ENCODE data around the gene FGD2.
"Not testable (repeated sequence)": the region's sequence is repeated elsewhere in the genome, so short reads cannot be mapped to it uniquely, and the experiment has no call there.

Gene FGD2

GRCh38 chr6:37057128-37057471, 51.6 kb downstream of the FGD2 start:
- no peak for DNase-seq
- no peak overlapping the region for H3K27ac ChIP-seq (ENCODE audit: low read depth, low read length)
- H3K36me3 ChIP-seq (ENCODE audit: control insufficient read depth, insufficient read depth, low read length), result no peaks in the 10 kb centered on the region
- H2BK15ac ChIP-seq (replicated peaks; ENCODE audit: low read depth), result no peak overlapping the region
- H3K79me2 ChIP-seq (ENCODE audit: control insufficient read depth, insufficient read depth, low read length), result no peaks in the 10 kb centered on the region
- H3K4me1 ChIP-seq (ENCODE audit: control insufficient read depth, low read depth, low read length), result peaks cover 10% of the 10 kb centered on the region
- H3K27me3 ChIP-seq (ENCODE audit: insufficient read depth, low read length, poor library complexity), result no peaks in the 10 kb centered on the region
- no peak overlapping the region for H4K5ac ChIP-seq (ENCODE audit: low read length)
- no peak overlapping the region for H4K8ac ChIP-seq (ENCODE audit: low read depth, low read length)
- no peak overlapping the region for H3K23ac ChIP-seq (ENCODE audit: low read length)
- H3K9ac ChIP-seq (ENCODE audit: low read length), result no peak overlapping the region
- H3K18ac ChIP-seq (ENCODE audit: low read length), result no peak overlapping the region
- H2AK5ac ChIP-seq (ENCODE audit: low read length), result no peak overlapping the region
- H3K4me3 ChIP-seq (ENCODE audit: low read length), result no peak overlapping the region
- H3K56ac ChIP-seq (ENCODE audit: low read length), result no peak overlapping the region
- no peaks in the 10 kb centered on the region for H3K79me1 ChIP-seq (ENCODE audit: low read length)
- WGBS (ENCODE audit: extremely low coverage, insufficient coverage, low lambda C conversion rate), result no CpG with 5 or more reads among the region's 4 CpGs
- H2BK120ac ChIP-seq (ENCODE audit: low read depth, low read length), result no peak overlapping the region
- H3K4ac ChIP-seq (ENCODE audit: low read depth, low read length), result no peak overlapping the region
- no peak overlapping the region for H2BK5ac ChIP-seq (ENCODE audit: low read length)
- no peak overlapping the region for H3K4me2 ChIP-seq (ENCODE audit: low read length)

GRCh38 chr6:37057678-37058077, 52.2 kb downstream of the FGD2 start:
- H2BK15ac ChIP-seq (replicated peaks; ENCODE audit: low read depth), result no peak overlapping the region

DNA sequence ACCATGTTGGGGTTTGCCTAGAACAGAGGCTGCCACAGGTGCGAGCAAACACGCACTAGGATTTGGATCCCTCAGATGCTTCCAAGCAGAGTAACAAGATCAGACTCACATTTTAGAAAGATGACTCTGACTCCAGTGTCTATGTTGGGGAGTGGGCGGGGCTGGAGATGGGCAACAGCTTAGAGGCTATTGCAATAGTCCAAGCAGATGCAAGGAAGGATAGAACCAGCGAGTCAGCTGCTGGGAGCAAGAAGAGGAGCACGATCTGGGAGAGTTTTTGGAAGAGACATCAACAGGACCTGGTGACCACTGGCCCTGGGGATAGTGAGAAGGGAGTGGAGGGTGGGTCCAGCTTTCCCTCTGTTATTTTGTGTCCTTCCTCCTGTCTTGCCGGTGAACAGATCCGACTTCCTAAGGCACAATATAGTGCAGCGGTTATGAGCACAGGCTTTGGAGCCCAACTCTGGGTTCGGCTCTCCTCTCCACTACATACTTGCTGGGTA, 52.7 kb downstream of the FGD2 start:
- no peaks in the 10 kb centered on the region for H3K27me3 ChIP-seq (ENCODE audit: insufficient read depth, low read length, poor library complexity)
- no peaks in the 10 kb centered on the region for H3K79me2 ChIP-seq (ENCODE audit: control insufficient read depth, insufficient read depth, low read length)
- H2BK15ac ChIP-seq (replicated peaks; ENCODE audit: low read depth), result no peak overlapping the region
- no peak for DNase-seq
- no peak overlapping the region for H4K5ac ChIP-seq (ENCODE audit: low read length)
- peak overlapping the region; percentile 18 for H3K18ac ChIP-seq (ENCODE audit: low read length)
- H3K27ac ChIP-seq (ENCODE audit: low read depth, low read length), result no peak overlapping the region
- H3K9ac ChIP-seq (ENCODE audit: low read length), result no peak overlapping the region
- H3K4me1 ChIP-seq (ENCODE audit: control insufficient read depth, low read depth, low read length), result peaks cover 10% of the 10 kb centered on the region
- no peak overlapping the region for H2BK5ac ChIP-seq (ENCODE audit: low read length)
- H2AK5ac ChIP-seq (ENCODE audit: low read length), result peak overlapping the region; percentile 12
- no peak overlapping the region for H4K8ac ChIP-seq (ENCODE audit: low read depth, low read length)
- WGBS (ENCODE audit: extremely low coverage, insufficient coverage, low lambda C conversion rate), result no CpG with 5 or more reads among the region's 9 CpGs
- H3K23ac ChIP-seq (ENCODE audit: low read length), result no peak overlapping the region
- H3K4ac ChIP-seq (ENCODE audit: low read depth, low read length), result peak overlapping the region; percentile 44
- H3K36me3 ChIP-seq (ENCODE audit: control insufficient read depth, insufficient read depth, low read length), result no peaks in the 10 kb centered on the region
- no peak overlapping the region for H2BK120ac ChIP-seq (ENCODE audit: low read depth, low read length)
- H3K4me2 ChIP-seq (ENCODE audit: low read length), result no peak overlapping the region
- no peaks in the 10 kb centered on the region for H3K79me1 ChIP-seq (ENCODE audit: low read length)
- H3K4me3 ChIP-seq (ENCODE audit: low read length), result no peak overlapping the region
- no peak overlapping the region for H3K56ac ChIP-seq (ENCODE audit: low read length)

More at GRCh38 chr6:37057678-37058077, 52.2 kb downstream of the FGD2 start:
- Histone ChIP-seq H2BK5ac (ENCODE audit: low read length) (no peak overlapping the region), H3K9ac (ENCODE audit: low read length) (no peak overlapping the region), H3K4me3 (ENCODE audit: low read length) (no peak overlapping the region), H3K4me1 (ENCODE audit: control insufficient read depth, low read depth, low read length) (peaks cover 10% of the 10 kb centered on the region), H4K8ac (ENCODE audit: low read depth, low read length) (no peak overlapping the region), H3K4ac (ENCODE audit: low read depth, low read length) (peak overlapping the region; percentile 44), H2BK120ac (ENCODE audit: low read depth, low read length) (peak overlapping the region; percentile 0), H4K5ac (ENCODE audit: low read length) (no peak overlapping the region), H3K4me2 (ENCODE audit: low read length) (no peak overlapping the region), H3K27ac (ENCODE audit: low read depth, low read length) (no peak overlapping the region), H3K18ac (ENCODE audit: low read length) (no peak overlapping the region), H2AK5ac (ENCODE audit: low read length) (no peak overlapping the region), H3K23ac (ENCODE audit: low read length) (no peak overlapping the region), H3K36me3 (ENCODE audit: control insufficient read depth, insufficient read depth, low read length) (no peaks in the 10 kb centered on the region), H3K56ac (ENCODE audit: low read length) (peak overlapping the region; percentile 61), H3K79me1 (ENCODE audit: low read length) (no peaks in the 10 kb centered on the region), H3K27me3 (ENCODE audit: insufficient read depth, low read length, poor library complexity) (no peaks in the 10 kb centered on the region), H3K79me2 (ENCODE audit: control insufficient read depth, insufficient read depth, low read length) (no peaks in the 10 kb centered on the region)
- no CpG with 5 or more reads among the region's 7 CpGs for WGBS (ENCODE audit: extremely low coverage, insufficient coverage, low lambda C conversion rate)
- DNase-seq, result no peak

DNA sequence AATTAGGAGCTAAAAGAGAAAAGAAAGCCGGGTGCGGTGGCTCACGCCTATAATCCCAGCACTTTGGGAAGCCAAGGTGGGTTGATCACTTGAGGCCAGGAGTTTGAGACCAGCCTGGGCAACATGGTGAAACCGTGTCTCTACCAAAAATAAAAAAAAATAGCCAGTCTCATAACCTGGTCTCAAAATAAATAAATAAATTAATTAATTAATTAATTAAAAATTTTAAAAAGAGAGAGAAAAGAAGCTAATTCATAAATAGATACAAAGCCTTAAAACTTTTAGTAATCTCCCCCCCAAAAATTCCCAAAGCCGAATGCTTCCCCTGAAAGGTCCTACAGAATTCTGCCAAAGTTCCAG, 53.5 kb downstream of the FGD2 start:
- H3K79me2 ChIP-seq (ENCODE audit: control insufficient read depth, insufficient read depth, low read length); H3K4me3 ChIP-seq (ENCODE audit: low read length); H2BK5ac ChIP-seq (ENCODE audit: low read length); H2BK15ac ChIP-seq (replicated peaks; ENCODE audit: low read depth); H4K5ac ChIP-seq (ENCODE audit: low read length); H2AK5ac ChIP-seq (ENCODE audit: low read length); H4K8ac ChIP-seq (ENCODE audit: low read depth, low read length); H3K4ac ChIP-seq (ENCODE audit: low read depth, low read length); H3K18ac ChIP-seq (ENCODE audit: low read length); H3K23ac ChIP-seq (ENCODE audit: low read length); H3K27me3 ChIP-seq (ENCODE audit: insufficient read depth, low read length, poor library complexity); H2BK120ac ChIP-seq (ENCODE audit: low read depth, low read length); H3K79me1 ChIP-seq (ENCODE audit: low read length); H3K36me3 ChIP-seq (ENCODE audit: control insufficient read depth, insufficient read depth, low read length); DNase-seq; H3K4me2 ChIP-seq (ENCODE audit: low read length); H3K4me1 ChIP-seq (ENCODE audit: control insufficient read depth, low read depth, low read length): not testable (repeated sequence)
- peak overlapping the region; percentile 94 for H3K27ac ChIP-seq (ENCODE audit: low read depth, low read length)
- peak overlapping the region; percentile 91 for H3K56ac ChIP-seq (ENCODE audit: low read length)
- WGBS (ENCODE audit: extremely low coverage, insufficient coverage, low lambda C conversion rate), result no CpG with 5 or more reads among the region's 5 CpGs
- peak overlapping the region; percentile 74 for H3K9ac ChIP-seq (ENCODE audit: low read length)

- WGBS (ENCODE audit: extremely low coverage, insufficient coverage, low lambda C conversion rate), result no CpG with 5 or more reads among the region's 19 CpGs
- DNase-seq, result peak; percentile 98
- no peak overlapping the region for H4K8ac ChIP-seq (ENCODE audit: low read depth, low read length)
- no peaks in the 10 kb centered on the region for H3K79me2 ChIP-seq (ENCODE audit: control insufficient read depth, insufficient read depth, low read length)
- H2AK5ac ChIP-seq (ENCODE audit: low read length), result no peak overlapping the region
- peak overlapping the region; percentile 48 for H2BK120ac ChIP-seq (ENCODE audit: low read depth, low read length)
- peak overlapping the region; percentile 2 for H2BK15ac ChIP-seq (replicated peaks; ENCODE audit: low read depth)
- H3K36me3 ChIP-seq (ENCODE audit: control insufficient read depth, insufficient read depth, low read length), result no peaks in the 10 kb centered on the region
- peak overlapping the region; percentile 74 for H3K9ac ChIP-seq (ENCODE audit: low read length)
- H3K4me1 ChIP-seq (ENCODE audit: control insufficient read depth, low read depth, low read length), result peaks cover 10% of the 10 kb centered on the region
- peak overlapping the region; percentile 81 for H3K18ac ChIP-seq (ENCODE audit: low read length)
- peak overlapping the region; percentile 94 for H3K27ac ChIP-seq (ENCODE audit: low read depth, low read length)
- peak overlapping the region; percentile 100 for H2BK5ac ChIP-seq (ENCODE audit: low read length)
- H3K56ac ChIP-seq (ENCODE audit: low read length), result peak overlapping the region; percentile 91
- peak overlapping the region; percentile 74 for H3K4ac ChIP-seq (ENCODE audit: low read depth, low read length)
- H4K5ac ChIP-seq (ENCODE audit: low read length), result no peak overlapping the region
- H3K23ac ChIP-seq (ENCODE audit: low read length), result no peak overlapping the region
- no peaks in the 10 kb centered on the region for H3K27me3 ChIP-seq (ENCODE audit: insufficient read depth, low read length, poor library complexity)
- H3K4me3 ChIP-seq (ENCODE audit: low read length), result no peak overlapping the region
- no peaks in the 10 kb centered on the region for H3K79me1 ChIP-seq (ENCODE audit: low read length)
- H3K4me2 ChIP-seq (ENCODE audit: low read length), result peak overlapping the region; percentile 32
Observed at GRCh38 chr6:37059344-37060194, 54.1 kb downstream of the FGD2 start.
